Measurements from ENCODE around the gene C2orf74.

GRCh38 chr2:61141151-61141550, 20.8 kb upstream of the C2orf74 start:
- no peak for TF ChIP-seq POLR2A (IDR thresholded peaks at IDR 0.05)
- TF ChIP-seq CTCF (IDR thresholded peaks at IDR 0.05): no peak

Measured in Peyer's patch (tissue), 4 donors.